ENCODE data around the gene NEMP1. TPM values are rescaled to one million over a fixed set of nuclear protein-coding genes. Genes with fewer than 3 reads are reported as not detected.
A peak's percentile ranks its signal among the peaks of the same experiment; 100 is the strongest.

The NEMP1 gene
- total and polyA plus RNA-seq, 2 of the 8 experiments (the other 6 are each of a cell fraction or from before 2014, with no cell fraction given), result 30.1 to 43.2 TPM

DNA sequence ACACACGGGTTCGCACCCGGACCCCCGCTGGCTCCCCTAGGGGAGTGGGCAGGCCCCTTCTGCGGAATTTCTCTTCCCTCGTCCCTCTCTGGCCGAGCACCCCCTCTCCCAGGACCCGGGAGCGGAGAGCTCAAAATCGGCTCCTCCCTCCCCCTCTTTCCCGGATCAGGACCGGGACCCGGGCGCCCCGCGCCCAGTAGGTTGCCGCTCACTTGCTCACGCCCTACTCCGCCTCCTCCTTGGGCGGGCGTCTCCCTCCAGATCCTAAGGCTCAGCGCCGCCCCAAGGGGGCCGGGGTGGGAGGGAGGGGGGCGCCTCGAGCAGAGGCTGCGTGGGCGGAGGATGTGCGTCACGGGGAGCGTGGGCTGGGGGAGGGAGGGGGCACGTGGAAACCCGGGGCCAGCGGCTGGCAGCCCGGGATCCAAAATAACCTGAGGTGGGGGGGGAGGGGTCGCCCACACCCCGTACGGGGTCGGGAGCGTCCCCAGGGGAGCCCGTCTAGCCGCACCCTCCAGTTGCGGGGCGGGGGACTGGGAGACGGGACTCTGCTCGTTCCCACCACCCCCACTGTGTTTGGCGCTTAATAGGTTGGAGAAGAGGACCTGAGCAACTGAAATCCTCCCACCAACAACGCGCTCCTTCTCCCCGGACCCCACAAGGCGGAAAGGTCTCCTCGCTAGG, 8.6 kb upstream of the NEMP1 start (continued):
- no peak for TF ChIP-seq KDM1A (IDR thresholded peaks at IDR 0.05; ENCODE audit: borderline replicate concordance, low read length)
- TF ChIP-seq FOSL1 (IDR thresholded peaks at IDR 0.05; ENCODE audit: insufficient read depth, low read depth, low read length), result no peak
- no peak for TF ChIP-seq SP2 (IDR thresholded peaks at IDR 0.05; ENCODE audit: low read length)
- no peak for TF ChIP-seq CBX8 (IDR thresholded peaks at IDR 0.05; ENCODE audit: borderline replicate concordance, low read depth, low read length)
- TF ChIP-seq RFX5 (IDR thresholded peaks at IDR 0.05; ENCODE audit: borderline replicate concordance, low read depth, low read length), result no peak
- no peak for TF ChIP-seq CEBPB (IDR thresholded peaks at IDR 0.05; ENCODE audit: low read depth, low read length)
- TF ChIP-seq POLR2A (IDR thresholded peaks at IDR 0.05; ENCODE audit: control extremely low read depth in 1 of 2, low read depth in 2 of 2, low read length in 2 of 2), result no peak; a peak in 1 of 3 replicates
- TF ChIP-seq, protein P1, sequence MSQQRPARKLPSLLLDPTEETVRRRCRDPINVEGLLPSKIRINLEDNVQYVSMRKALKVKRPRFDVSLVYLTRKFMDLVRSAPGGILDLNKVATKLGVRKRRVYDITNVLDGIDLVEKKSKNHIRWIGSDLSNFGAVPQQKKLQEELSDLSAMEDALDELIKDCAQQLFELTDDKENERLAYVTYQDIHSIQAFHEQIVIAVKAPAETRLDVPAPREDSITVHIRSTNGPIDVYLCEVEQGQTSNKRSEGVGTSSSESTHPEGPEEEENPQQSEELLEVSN (IDR thresholded peaks at IDR 0.05), result no peak
- peak; percentile 10; the same call in 1 of the 2 replicates for TF ChIP-seq BACH1 (IDR thresholded peaks at IDR 0.05; ENCODE audit: low read length)
- TF ChIP-seq, protein P2, sequence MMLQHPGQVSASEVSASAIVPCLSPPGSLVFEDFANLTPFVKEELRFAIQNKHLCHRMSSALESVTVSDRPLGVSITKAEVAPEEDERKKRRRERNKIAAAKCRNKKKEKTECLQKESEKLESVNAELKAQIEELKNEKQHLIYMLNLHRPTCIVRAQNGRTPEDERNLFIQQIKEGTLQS (IDR thresholded peaks at IDR 0.05; ENCODE audit: insufficient read depth, low read depth, low read length), result no peak
- no peak for TF ChIP-seq CHD2 (IDR thresholded peaks at IDR 0.05; ENCODE audit: low read length)
- peak; percentile 11 for TF ChIP-seq TAF7 (optimal IDR thresholded peaks at IDR 0.05; ENCODE audit: borderline replicate concordance, low read depth, low read length)
- TF ChIP-seq GABPA (IDR thresholded peaks at IDR 0.05; ENCODE audit: borderline replicate concordance, insufficient read depth, low read length), result no peak
- TF ChIP-seq RBBP5 (IDR thresholded peaks at IDR 0.05; ENCODE audit: borderline replicate concordance, low read depth, low read length), result 0 out of 2 replicates have a peak, but pooled peaks have one; percentile 9
- TF ChIP-seq HDAC2 (IDR thresholded peaks at IDR 0.05; ENCODE audit: borderline replicate concordance in 1 of 2, low read depth in 2 of 2, low read length in 2 of 2), result peak in 1 of 2 experiments; percentile 14; a peak in 2 of 4 replicates
- no peak for TF ChIP-seq ASH2L (IDR thresholded peaks at IDR 0.05; ENCODE audit: low read length)
- no peak for TF ChIP-seq TCF12 (IDR thresholded peaks at IDR 0.05; ENCODE audit: low read depth, low read length)
- no peak for TF ChIP-seq SIX5 (IDR thresholded peaks at IDR 0.05; ENCODE audit: low read depth, low read length)
